K562 (cell line): ENCODE measurements around the gene CNTROB. TPM values are rescaled to one million over a fixed set of nuclear protein-coding genes. Genes with fewer than 3 reads are reported as not detected.

Source experiments
- CREB3L1 ChIP-seq: fragments of 450-650 bp; IDR thresholded peaks from 2 replicates; pipeline ENCODE4 v1.6.1; 2014; ENCODE audit warnings: low read depth, mild to moderate bottlenecking, moderate library complexity, borderline replicate concordance
- DMBX1 ChIP-seq: fragments of 250-450 bp; sonication (Bioruptor Pico); IDR thresholded peaks from 2 replicates; pipeline ENCODE4 v1.8.0; 2022; ENCODE audit warnings: inconsistent platforms, mild to moderate bottlenecking, moderate library complexity, borderline replicate concordance
- ETV6 ChIP-seq, 3 experiments: fragments of 150-350 bp in 1 of 3; sonication (generic) in 1 of 3; formaldehyde crosslinking in 1 of 3; IDR thresholded peaks; 2 replicates each; pipeline versions ENCODE4 v1.6.1 to v1.8.0; 2014 to 2022; ENCODE audit warnings: borderline replicate concordance in 2 of 3, low read depth in 2 of 3, antibody characterized with exemption in 1 of 3, low read length in 1 of 3, mild to moderate bottlenecking in 1 of 3, missing genetic modification reagents in 1 of 3
- KLF1 ChIP-seq: fragments of 450-650 bp; IDR thresholded peaks from 2 replicates; pipeline ENCODE4 v1.6.1; 2016; ENCODE audit warnings: missing genetic modification characterization, missing compliant biosample characterization
- NFE2L1 ChIP-seq: fragments of 450-650 bp; IDR thresholded peaks from 2 replicates; pipeline ENCODE4 v1.6.1; 2016; ENCODE audit warnings: missing genetic modification characterization, low read depth, mild to moderate bottlenecking, missing compliant biosample characterization, moderate library complexity, borderline replicate concordance
- PRPF4 ChIP-seq: fragments of 200-400 bp; formaldehyde crosslinking; IDR thresholded peaks from one replicate; pipeline ENCODE4 v1.6.1; 2017; ENCODE audit warnings: low read length, low read depth, mild to moderate bottlenecking; ENCODE audit not compliant: insufficient read depth, poor library complexity, severe bottlenecking
- STAT6 ChIP-seq: sonication (generic); formaldehyde crosslinking; IDR thresholded peaks from 2 replicates; pipeline ENCODE4 v1.8.1; 2023; ENCODE audit warnings: mild to moderate bottlenecking, missing genetic modification reagents
- USF1 ChIP-seq: sonication (generic); formaldehyde crosslinking; IDR thresholded peaks from 2 replicates; pipeline ENCODE4 v1.9.0; 2022; ENCODE audit warnings: mild to moderate bottlenecking, missing genetic modification reagents
- ZBTB8A ChIP-seq: fragments of 450-650 bp; IDR thresholded peaks from 2 replicates; pipeline ENCODE4 v1.6.1; 2018; ENCODE audit warnings: mild to moderate bottlenecking, moderate library complexity; ENCODE audit not compliant: partially characterized antibody
- ZNF274 ChIP-seq: IDR thresholded peaks from 2 replicates; pipeline ENCODE4 v1.6.1; 2011; ENCODE audit warnings: low read depth, mild to moderate bottlenecking, low read length, moderate library complexity, borderline replicate concordance
- ZNF280A ChIP-seq: fragments of 450-650 bp; IDR thresholded peaks from 2 replicates; pipeline ENCODE4 v1.6.1; 2018; ENCODE audit warnings: mild to moderate bottlenecking, low read depth; ENCODE audit not compliant: partially characterized antibody
- ZNF592 ChIP-seq: fragments of 450-650 bp; IDR thresholded peaks from 2 replicates; pipeline ENCODE4 v1.6.1; 2017; ENCODE audit warnings: antibody characterized with exemption, mild to moderate bottlenecking
- polyA plus RNA-seq, 8 experiments: library from polyadenylated mRNA; depleted of rRNA in 4 of 8; stranded (reverse) in 5 of 8; unstranded in 3 of 8; fragments of >200 nt; fragmentation: Nextera tagmentation in 2 of 8; fragmentation: Illumina TruSeq in 1 of 8; extraction: Ambion mirVana in 2 of 8; extraction: Trizol in 1 of 8; gene quantifications; 2 replicates each; pipeline versions ENCODE4 v1.2.1 to v1.2.3, GENCODE V29; 2011 to 2014; ENCODE audit warnings: inconsistent platforms in 1 of 8, missing spikeins in 1 of 8
- total RNA-seq, 7 experiments: library from RNA; depleted of rRNA in 6 of 7; stranded (reverse); fragments of >200 nt in 6 of 7; fragmentation: Illumina TruSeq in 2 of 7; extraction: Trizol in 2 of 7; gene quantifications; 2 replicates each; pipeline versions ENCODE4 v1.2.1 to v1.2.3, GENCODE V29; 2011 to 2021; ENCODE audit warnings: low replicate concordance in 1 of 7

CNTROB gene
- total and polyA plus RNA-seq, 9 of the 15 experiments (the other 6 are each of a cell fraction or from before 2014, with no cell fraction given), result 1.9 to 33.3 (median 23.0) TPM

GRCh38 chr17:7885367-7886226 is 46.4 kb upstream of the CNTROB start (continued):
- TF ChIP-seq ZNF592 (peak; percentile 36; the same call in 1 of the 2 replicates), CREB3L1 (no peak), STAT6 (CRISPR knock-in tag) (no peak), ZNF274 (no peak), PRPF4 (peak; percentile 96), DMBX1 (CRISPR knock-in tag) (no peak), ETV6 (IDR thresholded peaks at IDR 0.05; ENCODE audit: borderline replicate concordance in 1 of 2, low read depth in 2 of 2, low read length in 1 of 2) (no peak), ETV6 (CRISPR knock-in tag; IDR thresholded peaks at IDR 0.05; ENCODE audit: borderline replicate concordance) (no peak), USF1 (0 out of 2 replicates have a peak, but pooled peaks have one; percentile 12), NFE2L1 (tag) (no peak), KLF1 (tag) (no peak), ZNF280A (no peak), ZBTB8A (no peak)
